Hematopoietic multipotent progenitor cell treated with erythropoietin and hydrocortisone succinate and interleukin-3 and kit ligand, for 6 days (in vitro differentiated cells): ENCODE results near the gene CFAP57.
A peak's percentile ranks its signal among the peaks of the same experiment; 100 is the strongest.

Source experiments
- DNase-seq: peaks from one replicate; pipeline ENCODE4 v3.0.0-alpha.2; 2015

The CFAP57 gene

GRCh38 chr1:43229826-43230780, 58.0 kb downstream of the CFAP57 start:
- no peak for DNase-seq

GRCh38 chr1:43232074-43232473, 59.9 kb downstream of the CFAP57 start:
- DNase-seq, result no peak

GRCh38 chr1:43232482-43232881, 60.4 kb downstream of the CFAP57 start:
- DNase-seq, result no peak

GRCh38 chr1:43233631-43234030, 61.5 kb downstream of the CFAP57 start:
- DNase-seq, result no peak

GRCh38 chr1:43234267-43234666, 62.1 kb downstream of the CFAP57 start:
- no peak for DNase-seq

GRCh38 chr1:43235040-43235439, 62.9 kb downstream of the CFAP57 start:
- peak; percentile 15 for DNase-seq

GRCh38 chr1:43235451-43236121, 63.5 kb downstream of the CFAP57 start:
- DNase-seq, result no peak

GRCh38 chr1:43237121-43237520, 65.0 kb downstream of the CFAP57 start:
- no peak for DNase-seq

GRCh38 chr1:43238085-43238484, 66.0 kb downstream of the CFAP57 start:
- DNase-seq, result peak; percentile 86

GRCh38 chr1:43238991-43239469, 66.9 kb downstream of the CFAP57 start:
- DNase-seq, result no peak

- DNase-seq, result peak; percentile 29
Observed at GRCh38 chr1:43239484-43239883, 67.4 kb downstream of the CFAP57 start.

GRCh38 chr1:43241413-43241836, 69.3 kb downstream of the CFAP57 start:
- DNase-seq, result no peak

- DNase-seq, result no peak
Observed at GRCh38 chr1:43243299-43243698, 71.2 kb downstream of the CFAP57 start.

- no peak for DNase-seq
Observed at GRCh38 chr1:43246466-43247213, 74.5 kb downstream of the CFAP57 start.

GRCh38 chr1:43247256-43247921, 75.3 kb downstream of the CFAP57 start:
- no peak for DNase-seq

GRCh38 chr1:43250351-43250761, 78.2 kb downstream of the CFAP57 start:
- no peak for DNase-seq

- DNase-seq, result no peak
Observed at GRCh38 chr1:43251024-43251423, 78.9 kb downstream of the CFAP57 start.

GRCh38 chr1:43252225-43252624, 80.1 kb downstream of the CFAP57 start:
- DNase-seq, result no peak

GRCh38 chr1:43253173-43253572, 81.0 kb downstream of the CFAP57 start:
- DNase-seq, result no peak

- no peak for DNase-seq
Observed at GRCh38 chr1:43253876-43254275, 81.7 kb downstream of the CFAP57 start.

GRCh38 chr1:43255438-43256210, 83.5 kb downstream of the CFAP57 start:
- DNase-seq, result no peak
